NCI-H1417 (cell line): ENCODE results near the gene SGCA.

Source experiments
- DNase-seq, 3 experiments: peaks; one replicate each; lab custom pipeline; 2025; lab: John Stamatoyannopoulos, UW

The SGCA gene

GRCh38 chr17:50165867-50166517 is at the start of gene SGCA:
SGCA (plus strand) TSS chr17:50166005; CDS start chr17:50166041, 36 bp downstream.
- no peak for DNase-seq

- peak in 1 of 3 experiments; percentile 27 for DNase-seq
Observed at GRCh38 chr17:50117202-50118051, 48.4 kb upstream of the SGCA start.

- no peak for DNase-seq
Observed at GRCh38 chr17:50118076-50118827, 47.6 kb upstream of the SGCA start.

- DNase-seq: no peak
Observed at GRCh38 chr17:50118828-50119218, 47.0 kb upstream of the SGCA start.

GRCh38 chr17:50120475-50121253 is 45.1 kb upstream of the SGCA start:
- DNase-seq: no peak

GRCh38 chr17:50122945-50123344 is 42.9 kb upstream of the SGCA start:
- peak in 1 of 3 experiments; percentile 23 for DNase-seq

- DNase-seq: peak; percentile 38 to 40 (median 38)
Observed at GRCh38 chr17:50123649-50124349, 42.0 kb upstream of the SGCA start.

GRCh38 chr17:50125420-50125997 is 40.3 kb upstream of the SGCA start:
- DNase-seq: no peak

GRCh38 chr17:50127697-50128361 is 38.0 kb upstream of the SGCA start:
- no peak for DNase-seq

- peak in 1 of 3 experiments; percentile 33 for DNase-seq
Observed at GRCh38 chr17:50128441-50129352, 37.1 kb upstream of the SGCA start.

GRCh38 chr17:50129353-50129727 is 36.5 kb upstream of the SGCA start:
- DNase-seq: peak in 2 of 3 experiments; percentile 54 to 59

- DNase-seq: peak in 2 of 3 experiments; percentile 68 to 70
Observed at GRCh38 chr17:50129728-50130558, 35.9 kb upstream of the SGCA start, which contains the start of gene SAMD14. SAMD14 (minus strand) TSS chr17:50130160; CDS start chr17:50124959, 5,201 bp downstream.

- peak in 2 of 3 experiments; percentile 59 to 70 for DNase-seq
Observed at GRCh38 chr17:50130559-50131305, 35.1 kb upstream of the SGCA start.

- no peak for DNase-seq
Observed at GRCh38 chr17:50132104-50132794, 33.6 kb upstream of the SGCA start.

- DNase-seq: no peak
Observed at GRCh38 chr17:50133028-50133768, 32.6 kb upstream of the SGCA start.

- no peak for DNase-seq
Observed at GRCh38 chr17:50133769-50134099, 32.1 kb upstream of the SGCA start.
